ENCODE results near the gene PDLIM1.

DNA sequence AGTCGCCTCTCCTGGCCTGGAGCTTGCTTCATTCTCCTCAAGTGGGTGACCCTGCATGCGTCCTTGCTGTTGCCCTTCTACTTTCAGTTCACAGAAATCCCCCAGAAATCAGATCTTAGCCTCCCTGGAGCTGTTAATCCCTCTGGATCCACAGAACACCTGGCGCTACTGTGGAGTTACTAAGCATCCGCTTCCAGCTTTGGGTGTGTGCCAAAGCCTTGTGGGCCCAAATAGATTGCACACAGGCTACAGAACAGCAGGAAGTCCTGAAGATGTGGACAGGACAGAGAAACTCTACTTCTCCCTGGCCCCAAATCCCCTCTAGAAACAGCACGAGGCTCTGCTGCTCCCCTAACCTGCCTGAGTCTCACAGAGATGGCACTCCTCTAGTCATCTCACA lies 36.6 kb upstream of the PDLIM1 start:
- TF ChIP-seq, protein P1, sequence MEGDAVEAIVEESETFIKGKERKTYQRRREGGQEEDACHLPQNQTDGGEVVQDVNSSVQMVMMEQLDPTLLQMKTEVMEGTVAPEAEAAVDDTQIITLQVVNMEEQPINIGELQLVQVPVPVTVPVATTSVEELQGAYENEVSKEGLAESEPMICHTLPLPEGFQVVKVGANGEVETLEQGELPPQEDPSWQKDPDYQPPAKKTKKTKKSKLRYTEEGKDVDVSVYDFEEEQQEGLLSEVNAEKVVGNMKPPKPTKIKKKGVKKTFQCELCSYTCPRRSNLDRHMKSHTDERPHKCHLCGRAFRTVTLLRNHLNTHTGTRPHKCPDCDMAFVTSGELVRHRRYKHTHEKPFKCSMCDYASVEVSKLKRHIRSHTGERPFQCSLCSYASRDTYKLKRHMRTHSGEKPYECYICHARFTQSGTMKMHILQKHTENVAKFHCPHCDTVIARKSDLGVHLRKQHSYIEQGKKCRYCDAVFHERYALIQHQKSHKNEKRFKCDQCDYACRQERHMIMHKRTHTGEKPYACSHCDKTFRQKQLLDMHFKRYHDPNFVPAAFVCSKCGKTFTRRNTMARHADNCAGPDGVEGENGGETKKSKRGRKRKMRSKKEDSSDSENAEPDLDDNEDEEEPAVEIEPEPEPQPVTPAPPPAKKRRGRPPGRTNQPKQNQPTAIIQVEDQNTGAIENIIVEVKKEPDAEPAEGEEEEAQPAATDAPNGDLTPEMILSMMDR (IDR thresholded peaks at IDR 0.05; ENCODE audit: low read length) = no peak
- TF ChIP-seq EZH2 (IDR thresholded peaks at IDR 0.05; ENCODE audit: borderline replicate concordance, low read length) = no peak
